NOMO-1 treated with dmso at 0.1 percent for 144 hours (cell line): ENCODE results near the gene PHLPP1.
A peak's percentile ranks its signal among the peaks of the same experiment; 100 is the strongest.

Source experiments
- DNase-seq: peaks from one replicate; lab custom pipeline; 2025; ENCODE audit not compliant: unreplicated experiment; lab: John Stamatoyannopoulos, UW

PHLPP1 gene

DNA sequence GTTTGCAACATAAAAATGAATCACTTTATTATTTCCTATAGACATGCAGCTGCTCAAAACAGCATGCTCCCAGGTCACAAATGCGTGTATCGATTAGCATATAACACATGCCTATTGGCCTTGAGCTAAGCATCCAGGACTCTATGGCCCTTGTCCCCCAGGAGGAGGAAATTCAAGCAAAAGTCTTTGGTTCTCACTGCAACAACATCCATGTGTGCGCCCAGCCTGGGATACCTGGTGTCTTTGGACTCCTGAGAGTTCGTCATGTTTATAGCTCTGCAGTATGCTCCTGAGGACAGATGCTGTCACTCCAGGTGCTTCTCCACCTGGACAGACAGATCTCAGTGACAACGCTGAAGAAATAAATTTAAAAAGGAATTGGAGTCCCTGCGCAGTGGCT lies 284.6 kb downstream of the PHLPP1 start:
- DNase-seq, result no peak

DNA sequence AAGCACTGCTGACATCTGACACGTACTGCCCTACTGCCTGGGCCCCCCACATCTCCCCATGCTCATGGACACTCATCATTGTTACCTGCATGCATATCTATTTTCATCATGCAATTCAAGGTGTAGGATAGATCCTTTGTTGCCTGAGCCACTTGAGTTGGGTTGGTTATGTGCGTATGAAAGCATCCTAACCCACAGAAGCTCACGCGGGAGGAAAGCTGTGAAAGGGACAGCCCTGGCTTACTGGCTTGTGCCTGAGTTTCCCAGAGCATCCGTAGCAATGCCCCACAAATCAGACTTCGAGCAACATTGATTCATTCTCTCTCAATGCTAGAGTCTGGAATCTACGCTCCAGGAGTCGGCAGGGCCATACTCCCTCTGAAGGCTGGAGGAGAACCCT lies 285.5 kb downstream of the PHLPP1 start:
- no peak for DNase-seq

- no peak for DNase-seq
These were observed 286.5 kb downstream of the PHLPP1 start for GRCh38 chr18:63001861-63002260.

GRCh38 chr18:63002305-63002704 lies 287.0 kb downstream of the PHLPP1 start:
- no peak for DNase-seq

DNA sequence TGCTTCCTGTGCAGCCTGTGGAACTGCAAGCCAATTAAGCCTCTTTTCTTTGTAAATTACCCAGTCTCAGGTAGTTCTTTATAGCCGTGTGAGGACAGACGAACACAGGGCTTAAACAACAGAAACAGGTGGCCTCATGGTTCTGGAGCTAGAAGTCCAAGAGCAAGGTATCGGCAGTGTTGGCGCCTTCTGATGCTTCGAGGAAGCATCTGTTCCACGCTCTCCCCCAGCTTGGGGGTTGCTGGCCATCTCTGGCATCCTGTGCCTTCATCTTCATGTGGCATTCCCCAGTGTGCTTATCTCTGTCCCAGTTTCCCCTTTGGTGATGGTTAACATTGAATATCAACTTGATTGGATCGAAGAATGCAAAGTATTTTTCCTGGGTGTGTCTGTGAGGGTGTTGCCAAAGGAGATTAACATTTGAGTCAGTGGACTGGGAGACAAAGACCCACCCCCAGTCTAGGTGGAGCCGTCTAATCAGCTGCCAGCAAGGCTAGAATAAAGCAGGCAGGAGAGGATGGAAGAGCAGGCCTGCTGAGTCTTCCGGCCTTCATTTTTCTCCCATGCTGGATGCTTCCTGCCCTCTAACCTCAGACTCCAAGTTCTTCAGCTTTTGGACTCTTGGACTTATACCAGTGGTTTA lies 287.6 kb downstream of the PHLPP1 start:
- no peak for DNase-seq

GRCh38 chr18:63003899-63004298 lies 288.6 kb downstream of the PHLPP1 start:
- no peak for DNase-seq

DNA sequence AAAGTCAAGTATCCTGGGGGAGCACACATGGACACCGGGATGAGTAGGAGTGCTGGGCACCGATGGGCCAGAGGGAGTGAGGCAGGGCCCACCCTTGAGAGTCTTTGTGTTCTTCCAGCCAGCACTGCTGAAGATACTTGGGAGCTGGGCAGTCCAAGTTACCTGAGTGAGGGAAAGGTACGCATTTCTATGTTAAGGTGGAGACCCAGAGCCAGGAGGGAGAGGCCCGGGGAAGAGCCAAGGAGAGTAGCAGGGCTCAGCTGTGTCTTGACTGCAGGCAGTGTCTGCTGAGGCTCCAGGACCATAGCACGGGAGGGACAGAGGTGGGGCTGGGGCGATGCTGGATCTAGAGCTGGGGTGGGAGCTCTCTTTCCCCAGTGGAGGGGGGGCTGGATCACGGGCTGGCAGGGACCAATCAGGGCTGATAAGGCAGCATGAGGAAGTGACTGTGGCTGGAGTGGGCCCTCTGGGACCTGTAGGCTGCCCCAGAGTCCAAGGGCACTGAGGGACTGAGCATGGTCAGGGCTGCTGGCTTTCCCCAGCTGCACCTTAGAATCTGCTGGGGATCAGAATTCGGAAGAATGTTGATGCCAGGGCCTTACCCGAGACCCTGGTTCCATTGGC lies 289.2 kb downstream of the PHLPP1 start:
- DNase-seq, result no peak

- DNase-seq, result no peak
These were observed 290.0 kb downstream of the PHLPP1 start for GRCh38 chr18:63005306-63005705.

GRCh38 chr18:63007231-63007630 lies 291.9 kb downstream of the PHLPP1 start:
- no peak for DNase-seq

- peak; percentile 49 for DNase-seq
These were observed 300.9 kb downstream of the PHLPP1 start for GRCh38 chr18:63016270-63016669.

- DNase-seq, result no peak
These were observed 301.7 kb downstream of the PHLPP1 start for GRCh38 chr18:63017076-63017475.

DNA sequence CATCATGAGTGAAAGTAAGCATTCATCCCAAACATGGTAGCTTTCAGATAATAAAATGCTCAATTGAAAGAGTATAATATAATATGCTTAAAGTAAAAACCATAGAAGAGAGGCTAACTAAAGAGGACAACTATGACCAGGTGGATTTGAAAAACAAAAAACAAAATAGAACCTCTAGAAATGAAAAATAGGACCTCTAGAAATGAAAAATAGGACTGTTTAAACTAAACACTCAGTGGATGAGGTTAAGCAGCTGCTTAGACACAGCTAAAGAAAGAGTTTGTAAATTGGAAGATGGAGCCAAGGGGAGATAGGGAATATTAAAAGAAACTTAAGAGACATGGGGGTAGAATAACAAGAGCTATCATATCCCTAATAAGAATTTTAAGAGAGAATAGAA lies 302.6 kb downstream of the PHLPP1 start:
- DNase-seq, result no peak

DNA sequence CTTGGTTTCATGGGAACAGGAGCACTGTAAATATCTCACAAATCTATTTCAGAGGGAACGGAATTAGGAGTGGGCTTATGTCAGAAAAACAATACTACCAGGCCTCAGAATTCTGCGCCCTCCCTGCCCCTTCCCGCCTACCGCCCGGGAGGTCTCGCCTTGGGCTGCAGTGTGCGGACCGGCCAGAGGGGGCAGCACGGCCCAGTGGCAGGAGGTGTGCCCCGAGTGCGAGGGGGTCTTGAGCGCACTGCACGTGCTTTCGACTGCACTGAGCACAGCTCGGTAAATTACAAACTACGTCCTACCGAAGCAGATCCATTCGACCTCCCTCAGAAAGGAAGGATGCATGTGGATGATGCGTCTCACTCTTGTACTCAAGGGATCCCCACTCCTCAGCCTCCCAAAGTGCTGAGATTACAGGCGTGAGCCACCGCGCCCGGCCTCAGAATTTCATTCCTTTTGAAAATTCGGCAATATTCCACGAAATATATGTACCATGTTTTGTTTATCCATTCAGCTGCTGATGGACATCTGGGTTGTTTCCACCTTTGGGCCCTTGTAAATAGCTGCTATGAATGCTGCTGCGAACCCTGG lies 307.2 kb downstream of the PHLPP1 start:
- no peak for DNase-seq

DNA sequence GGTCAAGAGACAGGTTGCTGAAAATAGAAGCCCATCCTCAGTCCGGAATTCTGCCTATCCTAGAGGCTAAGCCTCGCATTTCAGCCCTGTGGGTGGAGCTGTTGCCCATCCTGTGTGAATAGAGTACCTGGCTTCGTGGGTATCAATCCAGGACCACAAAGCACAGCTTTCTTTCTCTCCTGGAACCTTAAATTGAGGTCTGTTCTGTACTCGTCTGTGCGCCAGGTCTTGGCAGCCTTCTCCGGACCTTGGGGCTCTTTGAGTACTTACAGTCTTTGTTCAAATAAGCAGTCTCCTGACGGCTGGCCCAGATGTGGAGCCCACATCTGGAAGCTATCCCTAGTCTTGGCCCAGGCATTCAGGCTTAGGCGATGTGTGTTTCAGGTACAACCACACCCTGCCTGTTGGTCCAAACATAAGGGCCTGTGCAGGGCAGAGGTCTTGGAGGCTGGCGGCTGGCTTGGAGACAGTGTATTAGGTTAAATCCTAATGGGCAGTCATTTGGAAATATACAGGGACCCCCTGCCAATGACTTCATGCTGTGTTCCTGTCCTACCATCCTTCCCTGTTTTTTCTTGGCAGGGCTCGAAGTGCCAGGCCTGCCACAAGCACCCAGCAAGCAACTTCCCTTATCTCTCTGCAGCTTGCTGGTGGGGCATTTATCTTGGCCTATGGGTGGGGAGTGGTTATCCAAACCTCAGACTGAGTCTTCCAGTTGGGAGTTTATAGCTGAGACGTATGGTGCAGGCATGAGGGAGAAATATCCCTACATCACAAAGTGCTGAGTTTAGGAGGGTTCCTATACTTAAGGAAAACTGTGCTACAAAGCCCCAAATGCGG lies 310.1 kb downstream of the PHLPP1 start:
- DNase-seq, result no peak

DNA sequence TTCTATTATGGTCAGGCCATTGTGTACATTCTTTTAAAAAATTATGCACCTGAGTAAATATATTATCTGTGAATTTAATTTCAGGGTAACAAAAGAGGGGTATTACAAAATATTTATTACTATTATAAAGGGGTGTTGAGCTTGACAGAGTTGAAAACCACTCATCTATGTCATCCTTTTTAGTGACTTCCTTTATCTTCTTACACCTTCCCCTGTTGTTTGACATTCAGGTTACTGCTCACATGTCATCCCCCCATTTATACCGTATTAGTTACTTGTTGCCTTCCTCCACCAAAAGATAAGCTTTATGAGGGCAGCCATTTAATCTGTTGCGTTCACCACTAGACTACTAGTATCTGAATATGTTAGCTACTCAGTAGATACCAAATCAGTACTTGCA lies 313.0 kb downstream of the PHLPP1 start:
- no peak for DNase-seq
